Keratinocyte (primary cell): ENCODE measurements around the gene RFX3. TPM values are rescaled to one million over a fixed set of nuclear protein-coding genes. Genes with fewer than 3 reads are reported as not detected.

ENCODE experiments used
- DNase-seq: peaks from one replicate; pipeline ENCODE4 v3.0.0-alpha.2; 2011; ENCODE audit warnings: low read depth, missing footprints, low spot score
- FAIRE-seq: peaks from 2 replicates; lab custom pipeline; 2011; peaks lifted over from hg19 to GRCh38; lab: Jason Lieb, UNC
- H2AFZ ChIP-seq: 2 replicates; pipeline ENCODE4 v1.6.0; 2012; ENCODE audit warnings: low read length, control low read depth, inconsistent platforms; ENCODE audit not compliant: control insufficient read depth
- H3K27ac ChIP-seq: 2 replicates; pipeline ENCODE4 v1.5.1; 2011; ENCODE audit warnings: low read length; ENCODE audit not compliant: control insufficient read depth, insufficient read depth
- H3K27me3 ChIP-seq: 3 replicates; pipeline ENCODE4 v1.6.0; 2011; ENCODE audit warnings: low read length; ENCODE audit not compliant: control insufficient read depth, insufficient read depth; ENCODE audit errors: extremely low read depth
- H3K36me3 ChIP-seq, 2 experiments: 2 replicates in 1 of 2; 3 replicates in 1 of 2; pipeline ENCODE4 v1.5.1; 2011; ENCODE audit warnings: low read length in 2 of 2, mild to moderate bottlenecking in 1 of 2; ENCODE audit not compliant: control insufficient read depth in 2 of 2, insufficient read depth in 2 of 2; ENCODE audit errors: extremely low read depth in 1 of 2
- H3K4me1 ChIP-seq: 3 replicates; pipeline ENCODE4 v1.5.1; 2011; ENCODE audit warnings: low read length; ENCODE audit not compliant: control insufficient read depth, insufficient read depth; ENCODE audit errors: extremely low read depth
- H3K4me2 ChIP-seq: 3 replicates; pipeline ENCODE4 v1.6.0; 2011; ENCODE audit warnings: low read depth, low read length; ENCODE audit not compliant: control insufficient read depth, insufficient read depth; ENCODE audit errors: extremely low read depth
- H3K4me3 ChIP-seq, 3 experiments: fragments of 200-600 bp in 1 of 3; sonication (generic) in 1 of 3; 2 replicates in 2 of 3; 3 replicates in 1 of 3; pipeline ENCODE4 v1.5.1; 2011 to 2016; ENCODE audit warnings: low read length in 3 of 3, mild to moderate bottlenecking in 3 of 3, control low read depth in 2 of 3, inconsistent platforms in 1 of 3, low read depth in 1 of 3, mixed read lengths in 1 of 3, mixed run types in 1 of 3, moderate library complexity in 1 of 3; ENCODE audit not compliant: control insufficient read depth in 2 of 3, insufficient read depth in 2 of 3; ENCODE audit errors: extremely low read depth in 1 of 3
- H3K79me2 ChIP-seq: 2 replicates; pipeline ENCODE4 v1.6.0; 2012; ENCODE audit warnings: low read length; ENCODE audit not compliant: control insufficient read depth, insufficient read depth
- H3K9ac ChIP-seq: 3 replicates; pipeline ENCODE4 v1.6.0; 2011; ENCODE audit warnings: low read length; ENCODE audit not compliant: control insufficient read depth, insufficient read depth; ENCODE audit errors: extremely low read depth
- H3K9me1 ChIP-seq: 3 replicates; pipeline ENCODE4 v1.6.0; 2011; ENCODE audit warnings: low read length; ENCODE audit not compliant: control insufficient read depth, insufficient read depth; ENCODE audit errors: extremely low read depth
- H3K9me3 ChIP-seq: 2 replicates; pipeline ENCODE4 v1.5.1; 2012; ENCODE audit warnings: low read depth, low read length; ENCODE audit not compliant: control insufficient read depth
- H4K20me1 ChIP-seq: 3 replicates; pipeline ENCODE4 v1.6.0; 2011; ENCODE audit warnings: low read length; ENCODE audit not compliant: control insufficient read depth, insufficient read depth; ENCODE audit errors: extremely low read depth
- CTCF ChIP-seq, 3 experiments: IDR thresholded peaks in 1 of 3; conservative IDR thresholded peaks in 1 of 3; optimal IDR thresholded peaks in 1 of 3; 2 replicates in 2 of 3; 3 replicates in 1 of 3; pipeline versions ENCODE3 to v1.5.1; 2011; ENCODE audit warnings: low read length in 3 of 3, mild to moderate bottlenecking in 3 of 3, moderate library complexity in 2 of 3, control low read depth in 1 of 3, inconsistent platforms in 1 of 3; ENCODE audit not compliant: insufficient read depth in 2 of 3; ENCODE audit errors: extremely low read depth in 1 of 3
- EZH2 ChIP-seq: IDR thresholded peaks from one replicate; pipeline ENCODE4 v1.6.1; 2012; ENCODE audit warnings: inconsistent platforms, mild to moderate bottlenecking, low read length, moderate library complexity
- dilution Hi-C: fragments of 300-500 bp; cut with MboI; formaldehyde crosslinking; loops from one replicate; pipeline ENCODE4 v1.7.0; 2020; ENCODE audit warnings: low sequenced_read_pairs; ENCODE audit not compliant: extremely low pct_ligation_motif_present
- polyA plus RNA-seq, 5 experiments: library from polyadenylated mRNA; depleted of rRNA in 3 of 5; stranded (reverse) in 3 of 5; stranded (forward) in 1 of 5; unstranded in 1 of 5; fragments of >200 nt; gene quantifications; 1 replicate in 1 of 5; 2 replicates in 3 of 5; 3 replicates in 1 of 5; pipeline versions ENCODE4 v1.2.1 to v1.2.3, GENCODE V29; 2011 to 2012; ENCODE audit warnings: missing spikeins in 2 of 5, low read depth in 1 of 5, low replicate concordance in 1 of 5

Gene RFX3
- polyA plus RNA-seq, 1 donor (not counting 4 experiments of a cell fraction or from before 2014, with no cell fraction given), result 1.8 TPM

- TF ChIP-seq EZH2, result no peak
- no peak for TF ChIP-seq CTCF (optimal IDR thresholded peaks at IDR 0.05 in 1 of 3, IDR thresholded peaks at IDR 0.05 in 1 of 3, conservative IDR thresholded peaks at IDR 0.05 in 1 of 3; ENCODE audit: extremely low read depth in 1 of 3, insufficient read depth in 2 of 3, low read length in 3 of 3)
- no peak overlapping the region for H2AFZ ChIP-seq
- H4K20me1 ChIP-seq, result no peaks in the 10 kb centered on the region
- DNase-seq (no peak), FAIRE-seq (no peak)
- no peaks in the 10 kb centered on the region for H3K36me3 ChIP-seq
- H3K27ac ChIP-seq, result no peak overlapping the region
- no peak overlapping the region for H3K9ac ChIP-seq
- no peak overlapping the region for H3K4me3 ChIP-seq
- H3K4me1 ChIP-seq, result no peaks in the 10 kb centered on the region
- no peaks in the 10 kb centered on the region for H3K27me3 ChIP-seq
- dilution Hi-C loops, result loop anchor here (25.0 kb wide), 1 partner anchor 210 kb away; no protein-coding TSS in a partner anchor
- no peaks in the 10 kb centered on the region for H3K9me1 ChIP-seq
- no peaks in the 10 kb centered on the region for H3K9me3 ChIP-seq
- no peaks in the 10 kb centered on the region for H3K79me2 ChIP-seq
- no peak overlapping the region for H3K4me2 ChIP-seq
Measured at GRCh38 chr9:3447143-3447542, 78.7 kb downstream of the RFX3 start.

- dilution Hi-C loops, result loop anchor here (25.0 kb wide), 1 partner anchor 209 kb away; no protein-coding TSS in a partner anchor
- FAIRE-seq, result no peak
- Histone ChIP-seq H3K9ac (no peak overlapping the region), H3K27me3 (no peaks in the 10 kb centered on the region), H3K36me3 (no peaks in the 10 kb centered on the region), H2AFZ (no peak overlapping the region), H4K20me1 (no peaks in the 10 kb centered on the region), H3K9me1 (no peaks in the 10 kb centered on the region), H3K4me2 (no peak overlapping the region), H3K27ac (no peak overlapping the region), H3K9me3 (no peaks in the 10 kb centered on the region), H3K79me2 (no peaks in the 10 kb centered on the region), H3K4me1 (no peaks in the 10 kb centered on the region), H3K4me3 (no peak overlapping the region)
- TF ChIP-seq CTCF (optimal IDR thresholded peaks at IDR 0.05 in 1 of 3, IDR thresholded peaks at IDR 0.05 in 1 of 3, conservative IDR thresholded peaks at IDR 0.05 in 1 of 3; ENCODE audit: extremely low read depth in 1 of 3, insufficient read depth in 2 of 3, low read length in 3 of 3) (no peak), EZH2 (no peak)
- DNase-seq, result no peak
Measured at GRCh38 chr9:3446313-3446712, 79.5 kb downstream of the RFX3 start.
